PFSK-1 (cell line): Measurements from ENCODE around the gene FRMD3.

ENCODE experiments used
- POLR2AphosphoS5 ChIP-seq: IDR thresholded peaks from 2 replicates; pipeline ENCODE4 v1.6.1; 2012; ENCODE audit warnings: low read depth, mild to moderate bottlenecking, control low read depth, low read length, moderate library complexity
- SIN3A ChIP-seq: IDR thresholded peaks from 2 replicates; pipeline ENCODE4 v1.6.1; 2012; ENCODE audit warnings: mild to moderate bottlenecking, low read length, moderate library complexity, borderline replicate concordance; ENCODE audit not compliant: insufficient read depth
- TF ChIP-seq, protein P1 (sequence below), 2 experiments: IDR thresholded peaks; 2 replicates each; pipeline versions ENCODE4 v1.6.1 to v1.8.0; 2011 to 2012; ENCODE audit warnings: low read depth in 2 of 2, low read length in 2 of 2, control low read depth in 1 of 2, inconsistent platforms in 1 of 2, mild to moderate bottlenecking in 1 of 2, moderate library complexity in 1 of 2; ENCODE audit not compliant: insufficient read depth in 1 of 2

GRCh38 chr9:83342731-83343130, 195.5 kb downstream of the FRMD3 start:
- TF ChIP-seq POLR2AphosphoS5 (no peak), SIN3A (no peak)
- TF ChIP-seq, protein P1, sequence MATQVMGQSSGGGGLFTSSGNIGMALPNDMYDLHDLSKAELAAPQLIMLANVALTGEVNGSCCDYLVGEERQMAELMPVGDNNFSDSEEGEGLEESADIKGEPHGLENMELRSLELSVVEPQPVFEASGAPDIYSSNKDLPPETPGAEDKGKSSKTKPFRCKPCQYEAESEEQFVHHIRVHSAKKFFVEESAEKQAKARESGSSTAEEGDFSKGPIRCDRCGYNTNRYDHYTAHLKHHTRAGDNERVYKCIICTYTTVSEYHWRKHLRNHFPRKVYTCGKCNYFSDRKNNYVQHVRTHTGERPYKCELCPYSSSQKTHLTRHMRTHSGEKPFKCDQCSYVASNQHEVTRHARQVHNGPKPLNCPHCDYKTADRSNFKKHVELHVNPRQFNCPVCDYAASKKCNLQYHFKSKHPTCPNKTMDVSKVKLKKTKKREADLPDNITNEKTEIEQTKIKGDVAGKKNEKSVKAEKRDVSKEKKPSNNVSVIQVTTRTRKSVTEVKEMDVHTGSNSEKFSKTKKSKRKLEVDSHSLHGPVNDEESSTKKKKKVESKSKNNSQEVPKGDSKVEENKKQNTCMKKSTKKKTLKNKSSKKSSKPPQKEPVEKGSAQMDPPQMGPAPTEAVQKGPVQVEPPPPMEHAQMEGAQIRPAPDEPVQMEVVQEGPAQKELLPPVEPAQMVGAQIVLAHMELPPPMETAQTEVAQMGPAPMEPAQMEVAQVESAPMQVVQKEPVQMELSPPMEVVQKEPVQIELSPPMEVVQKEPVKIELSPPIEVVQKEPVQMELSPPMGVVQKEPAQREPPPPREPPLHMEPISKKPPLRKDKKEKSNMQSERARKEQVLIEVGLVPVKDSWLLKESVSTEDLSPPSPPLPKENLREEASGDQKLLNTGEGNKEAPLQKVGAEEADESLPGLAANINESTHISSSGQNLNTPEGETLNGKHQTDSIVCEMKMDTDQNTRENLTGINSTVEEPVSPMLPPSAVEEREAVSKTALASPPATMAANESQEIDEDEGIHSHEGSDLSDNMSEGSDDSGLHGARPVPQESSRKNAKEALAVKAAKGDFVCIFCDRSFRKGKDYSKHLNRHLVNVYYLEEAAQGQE (IDR thresholded peaks at IDR 0.05; ENCODE audit: insufficient read depth in 1 of 2, low read depth in 2 of 2, low read length in 2 of 2): no peak
